ENCODE data around the gene FASLG. TPM values are rescaled to one million over a fixed set of nuclear protein-coding genes. Genes with fewer than 3 reads are reported as not detected.

Gene FASLG
- total RNA-seq, 4 donors from 2014 or later: not detected

DNA sequence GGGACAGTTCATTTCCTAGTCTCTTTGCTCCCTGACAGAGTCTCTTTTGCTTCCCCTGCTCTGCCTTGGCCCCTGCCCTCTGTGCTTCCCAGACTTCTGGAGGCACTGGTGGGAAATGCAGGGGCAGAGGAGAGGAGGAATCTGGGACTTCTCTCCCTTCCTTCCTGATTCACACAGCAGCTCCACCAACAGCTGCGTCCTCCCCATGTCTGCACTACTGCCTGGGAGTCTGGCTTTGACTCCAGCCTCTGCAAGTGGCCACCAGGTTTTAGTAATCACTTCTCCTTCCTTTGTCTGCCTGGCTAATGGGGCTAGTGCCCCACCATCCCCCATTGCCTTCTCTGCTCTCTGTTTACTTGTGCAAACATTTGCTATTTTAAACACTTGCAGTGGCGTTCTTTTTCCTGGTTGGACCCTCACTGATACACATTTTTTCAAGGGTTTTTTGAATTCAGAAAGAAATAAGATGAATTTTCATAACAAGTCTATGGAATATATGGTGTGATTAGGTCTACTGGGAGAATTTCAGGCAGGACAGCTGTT, 21.9 kb downstream of the FASLG start:
- TF ChIP-seq, protein P1, sequence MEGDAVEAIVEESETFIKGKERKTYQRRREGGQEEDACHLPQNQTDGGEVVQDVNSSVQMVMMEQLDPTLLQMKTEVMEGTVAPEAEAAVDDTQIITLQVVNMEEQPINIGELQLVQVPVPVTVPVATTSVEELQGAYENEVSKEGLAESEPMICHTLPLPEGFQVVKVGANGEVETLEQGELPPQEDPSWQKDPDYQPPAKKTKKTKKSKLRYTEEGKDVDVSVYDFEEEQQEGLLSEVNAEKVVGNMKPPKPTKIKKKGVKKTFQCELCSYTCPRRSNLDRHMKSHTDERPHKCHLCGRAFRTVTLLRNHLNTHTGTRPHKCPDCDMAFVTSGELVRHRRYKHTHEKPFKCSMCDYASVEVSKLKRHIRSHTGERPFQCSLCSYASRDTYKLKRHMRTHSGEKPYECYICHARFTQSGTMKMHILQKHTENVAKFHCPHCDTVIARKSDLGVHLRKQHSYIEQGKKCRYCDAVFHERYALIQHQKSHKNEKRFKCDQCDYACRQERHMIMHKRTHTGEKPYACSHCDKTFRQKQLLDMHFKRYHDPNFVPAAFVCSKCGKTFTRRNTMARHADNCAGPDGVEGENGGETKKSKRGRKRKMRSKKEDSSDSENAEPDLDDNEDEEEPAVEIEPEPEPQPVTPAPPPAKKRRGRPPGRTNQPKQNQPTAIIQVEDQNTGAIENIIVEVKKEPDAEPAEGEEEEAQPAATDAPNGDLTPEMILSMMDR (IDR thresholded peaks at IDR 0.05; ENCODE audit: low read depth): no peak

DNA sequence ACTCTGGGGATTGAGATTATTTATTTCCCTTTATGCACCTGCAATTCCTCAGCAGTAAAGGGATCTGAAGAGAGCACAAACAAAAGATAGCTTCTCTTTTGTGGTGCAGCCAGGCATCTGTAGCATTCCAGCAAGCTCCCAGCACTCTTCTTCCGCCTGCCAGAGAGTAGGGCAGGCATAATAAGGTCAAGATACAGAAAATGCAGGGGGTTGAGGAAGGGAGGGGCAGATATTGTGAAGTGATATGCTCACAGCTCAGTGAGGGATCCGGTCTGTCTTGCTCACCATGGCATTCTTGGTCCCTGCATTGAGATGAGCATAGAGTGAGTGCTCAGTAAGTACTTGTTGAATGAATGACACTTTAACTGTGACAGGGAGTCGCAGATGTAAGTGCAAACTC, 23.9 kb downstream of the FASLG start:
- TF ChIP-seq, protein P1 (IDR thresholded peaks at IDR 0.05; ENCODE audit: low read depth): no peak

DNA sequence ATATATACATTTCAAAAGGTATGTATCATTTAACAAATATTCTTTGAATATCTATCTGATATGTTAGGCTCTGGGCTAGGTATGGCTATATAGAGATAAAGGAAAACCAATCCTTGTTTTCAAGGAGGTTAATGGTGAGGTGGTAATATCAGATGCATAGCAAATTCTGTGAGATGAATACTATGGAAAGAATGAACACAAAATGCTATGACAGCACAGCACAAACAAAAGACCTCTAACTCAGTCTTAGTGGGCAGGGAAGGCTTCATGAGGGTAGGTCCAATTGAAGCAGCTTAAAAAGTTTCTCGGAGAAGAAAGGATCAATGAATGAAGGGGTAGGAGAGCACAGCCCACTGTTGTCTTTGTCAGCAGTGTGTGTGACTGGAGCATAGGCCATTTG, 27.2 kb downstream of the FASLG start:
- TF ChIP-seq, protein P1 (IDR thresholded peaks at IDR 0.05; ENCODE audit: low read depth): no peak

DNA sequence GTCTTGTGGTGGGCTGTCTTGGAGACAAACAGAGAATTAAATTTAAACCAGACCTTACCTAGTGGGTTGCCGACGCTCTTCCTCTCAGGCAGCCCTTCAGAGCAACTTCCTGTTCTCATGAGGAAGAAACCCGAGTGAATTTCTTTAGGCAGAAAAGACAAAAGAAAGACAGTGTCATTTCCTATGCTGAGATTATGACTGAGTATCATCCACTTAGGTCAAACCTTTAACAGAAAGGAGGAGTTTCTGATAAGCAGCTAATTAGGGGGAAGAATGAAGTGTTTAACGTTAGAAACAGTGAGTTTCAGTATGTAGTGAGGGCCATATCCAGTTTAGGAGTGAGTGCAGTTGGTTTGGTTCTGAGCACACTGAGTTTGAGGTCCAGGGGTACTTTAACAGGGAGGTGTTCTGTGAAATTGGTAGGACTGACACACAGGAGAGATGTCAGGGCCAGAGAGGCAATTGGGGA, 38.7 kb downstream of the FASLG start:
- TF ChIP-seq, protein P1 (IDR thresholded peaks at IDR 0.05; ENCODE audit: low read depth): no peak

DNA sequence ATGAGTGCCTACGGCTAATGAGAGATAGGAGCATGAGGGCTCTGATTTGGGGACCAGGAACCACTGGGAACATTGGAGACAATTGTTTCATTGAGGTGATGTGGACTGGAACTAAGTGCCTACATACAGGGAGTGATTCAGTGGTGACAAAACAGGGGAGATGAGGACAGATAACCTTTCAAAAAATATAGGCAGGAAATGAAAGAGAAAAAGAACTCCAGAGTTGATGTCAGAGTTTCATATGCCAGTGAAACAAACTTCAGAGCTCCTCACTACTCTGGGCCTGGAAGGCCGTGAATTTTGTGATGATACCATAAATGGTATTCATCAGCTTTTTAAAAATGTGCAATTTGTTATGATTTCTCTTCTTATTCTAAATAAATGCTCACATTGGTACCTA, 39.3 kb downstream of the FASLG start:
- TF ChIP-seq, protein P1 (IDR thresholded peaks at IDR 0.05; ENCODE audit: low read depth): no peak

DNA sequence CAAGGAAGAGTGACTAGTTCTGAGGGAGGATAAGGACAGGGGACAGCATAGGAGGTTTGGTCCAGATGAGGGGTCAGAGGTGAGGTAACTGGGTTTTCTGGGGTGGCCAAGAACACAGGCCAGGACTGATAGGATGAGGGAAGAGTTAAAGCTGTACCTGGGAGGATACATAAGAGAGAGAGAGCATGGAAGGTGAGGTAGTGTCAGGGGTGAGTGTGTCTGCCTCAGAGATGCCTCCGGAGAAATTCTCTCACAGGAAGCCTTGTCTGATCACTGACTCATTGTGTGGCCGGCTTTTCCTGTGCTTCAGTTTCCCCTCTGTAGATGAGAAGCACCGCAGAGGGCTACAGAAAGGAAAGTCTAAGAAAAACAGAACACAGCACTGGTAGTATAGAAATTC, 40.2 kb downstream of the FASLG start:
- TF ChIP-seq, protein P1 (IDR thresholded peaks at IDR 0.05; ENCODE audit: low read depth): no peak

DNA sequence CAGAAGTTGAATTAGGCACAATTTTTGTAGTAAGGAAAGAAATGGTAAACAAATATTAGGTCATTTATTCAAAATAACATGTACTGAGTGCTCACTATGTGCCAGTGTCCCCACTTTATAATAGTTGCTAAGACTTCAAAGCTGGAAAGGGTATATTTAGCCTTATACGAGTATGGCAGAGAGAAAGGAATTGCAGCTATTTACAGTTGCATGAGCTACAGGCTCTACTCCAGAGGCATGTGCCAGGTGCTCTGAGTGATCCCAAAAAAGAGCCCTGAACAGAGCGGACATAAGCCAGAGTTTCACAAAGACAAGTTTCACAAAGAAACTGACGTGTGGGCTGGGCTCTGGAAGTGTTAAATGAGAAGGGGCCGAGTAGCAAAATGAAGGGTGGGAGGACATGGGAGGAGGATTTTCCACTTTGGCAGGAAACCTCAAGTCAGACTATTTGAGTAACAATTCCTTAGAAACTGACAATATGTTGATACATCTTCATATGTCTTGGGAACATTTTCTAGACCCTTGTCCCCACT, 40.9 kb downstream of the FASLG start:
- TF ChIP-seq, protein P1 (IDR thresholded peaks at IDR 0.05; ENCODE audit: low read depth): no peak
